BE2C (cell line): ENCODE data around the gene POR.

ENCODE experiments used
- DNase-seq: peaks from one replicate; pipeline ENCODE4 v3.0.0-alpha.2; 2020
- H3K27me3 ChIP-seq: fragments of 250-450 bp; sonication (Bioruptor Pico); 2 replicates; pipeline ENCODE4 v1.5.1; 2020; ENCODE audit warnings: mild to moderate bottlenecking
- H3K36me3 ChIP-seq: fragments of 250-450 bp; sonication (Bioruptor Pico); 2 replicates; pipeline ENCODE4 v1.5.1; 2020; ENCODE audit warnings: mild to moderate bottlenecking
- H3K4me1 ChIP-seq: fragments of 250-450 bp; sonication (Bioruptor Pico); 2 replicates; pipeline ENCODE4 v1.5.1; 2020
- H3K4me3 ChIP-seq: 2 replicates; pipeline ENCODE4 v1.5.1; 2011; ENCODE audit warnings: low read depth, low read length
- H3K9me3 ChIP-seq: fragments of 250-450 bp; sonication (Bioruptor Pico); 2 replicates; pipeline ENCODE4 v1.5.1; 2020
- CTCF ChIP-seq: IDR thresholded peaks from 2 replicates; pipeline ENCODE4 v1.5.1; 2012; ENCODE audit warnings: mild to moderate bottlenecking, low read depth, low read length

POR gene

GRCh38 chr7:75913437-75913836, 1.5 kb upstream of the POR start:
- H3K4me3 ChIP-seq = no peak overlapping the region
- DNase-seq = no peak
- no peak for TF ChIP-seq CTCF
- no peaks in the 10 kb centered on the region for H3K27me3 ChIP-seq
- H3K36me3 ChIP-seq = no peaks in the 10 kb centered on the region
- H3K9me3 ChIP-seq = no peaks in the 10 kb centered on the region
- no peaks in the 10 kb centered on the region; the same call in none of the 2 replicates for H3K4me1 ChIP-seq

GRCh38 chr7:75914169-75914654, 743 bp upstream of the POR start:
- no peaks in the 10 kb centered on the region for H3K27me3 ChIP-seq
- H3K4me1 ChIP-seq = no peaks in the 10 kb centered on the region; the same call in none of the 2 replicates
- DNase-seq = no peak
- no peak for TF ChIP-seq CTCF
- H3K4me3 ChIP-seq = peak overlapping the region; percentile 88
- H3K9me3 ChIP-seq = no peaks in the 10 kb centered on the region
- no peaks in the 10 kb centered on the region for H3K36me3 ChIP-seq

- H3K9me3 ChIP-seq = no peaks in the 10 kb centered on the region
- TF ChIP-seq CTCF = no peak
- peak overlapping the region; percentile 88 for H3K4me3 ChIP-seq
- no peaks in the 10 kb centered on the region; the same call in none of the 2 replicates for H3K4me1 ChIP-seq
- no peaks in the 10 kb centered on the region for H3K27me3 ChIP-seq
- no peak for DNase-seq
- no peaks in the 10 kb centered on the region for H3K36me3 ChIP-seq
Observed at GRCh38 chr7:75915416-75916156, 631 bp downstream of the POR start.

GRCh38 chr7:75916259-75916658, 1.3 kb downstream of the POR start:
- H3K4me3 ChIP-seq = peak overlapping the region; percentile 88
- DNase-seq = no peak
- H3K27me3 ChIP-seq = no peaks in the 10 kb centered on the region
- no peak for TF ChIP-seq CTCF
- no peaks in the 10 kb centered on the region for H3K36me3 ChIP-seq
- H3K4me1 ChIP-seq = no peaks in the 10 kb centered on the region; the same call in none of the 2 replicates
- H3K9me3 ChIP-seq = no peaks in the 10 kb centered on the region

GRCh38 chr7:75916685-75917634, 2.0 kb downstream of the POR start:
- TF ChIP-seq CTCF = no peak
- H3K4me1 ChIP-seq = no peaks in the 10 kb centered on the region; the same call in none of the 2 replicates
- no peaks in the 10 kb centered on the region for H3K9me3 ChIP-seq
- no peaks in the 10 kb centered on the region for H3K36me3 ChIP-seq
- no peak overlapping the region for H3K4me3 ChIP-seq
- DNase-seq = no peak
- no peaks in the 10 kb centered on the region for H3K27me3 ChIP-seq
